ENCODE results near the gene TYK2.
A peak's percentile ranks its signal among the peaks of the same experiment; 100 is the strongest.

Gene TYK2

GRCh38 chr19:10395917-10396316 lies 15.5 kb upstream of the TYK2 start:
- TF ChIP-seq CTCF (IDR thresholded peaks at IDR 0.05; ENCODE audit: borderline replicate concordance, insufficient read depth, low read depth, low read length) = no peak
- H3K4me3 ChIP-seq (ENCODE audit: low read depth, low read length) = no peak overlapping the region

GRCh38 chr19:10395436-10395835 lies 15.1 kb upstream of the TYK2 start:
- TF ChIP-seq CTCF (IDR thresholded peaks at IDR 0.05; ENCODE audit: borderline replicate concordance, insufficient read depth, low read depth, low read length) = no peak
- H3K4me3 ChIP-seq (ENCODE audit: low read depth, low read length) = no peak overlapping the region

- no peak for TF ChIP-seq CTCF (IDR thresholded peaks at IDR 0.05; ENCODE audit: borderline replicate concordance, insufficient read depth, low read depth, low read length)
- H3K4me3 ChIP-seq (ENCODE audit: low read depth, low read length) = no peak overlapping the region
Observed at GRCh38 chr19:10395003-10395402, 14.6 kb upstream of the TYK2 start.

GRCh38 chr19:10393137-10393536 lies 12.8 kb upstream of the TYK2 start:
- no peak overlapping the region for H3K4me3 ChIP-seq (ENCODE audit: low read depth, low read length)
- TF ChIP-seq CTCF (IDR thresholded peaks at IDR 0.05; ENCODE audit: borderline replicate concordance, insufficient read depth, low read depth, low read length) = no peak

- TF ChIP-seq CTCF (IDR thresholded peaks at IDR 0.05; ENCODE audit: borderline replicate concordance, insufficient read depth, low read depth, low read length) = no peak
- H3K4me3 ChIP-seq (ENCODE audit: low read depth, low read length) = no peak overlapping the region
Observed at GRCh38 chr19:10392120-10392519, 11.7 kb upstream of the TYK2 start.

GRCh38 chr19:10390652-10391286 lies 10.4 kb upstream of the TYK2 start:
- TF ChIP-seq CTCF (IDR thresholded peaks at IDR 0.05; ENCODE audit: borderline replicate concordance, insufficient read depth, low read depth, low read length) = peak; percentile 89

GRCh38 chr19:10389863-10390262 lies 9.5 kb upstream of the TYK2 start:
- TF ChIP-seq CTCF (IDR thresholded peaks at IDR 0.05; ENCODE audit: borderline replicate concordance, insufficient read depth, low read depth, low read length) = 0 out of 2 replicates have a peak, but pooled peaks have one; percentile 28
- no peak overlapping the region for H3K4me3 ChIP-seq (ENCODE audit: low read depth, low read length)

More at GRCh38 chr19:10390652-10391286, 10.4 kb upstream of the TYK2 start:
- no peak overlapping the region for H3K4me3 ChIP-seq (ENCODE audit: low read depth, low read length)

Measured in GM12875 (cell line).